Colonic mucosa (tissue), 4 donors: ENCODE results near the gene THSD8. TPM values are rescaled to one million over a fixed set of nuclear protein-coding genes. Genes with fewer than 3 reads are reported as not detected.
A peak's percentile ranks its signal among the peaks of the same experiment; 100 is the strongest.

Experiments
- DNase-seq: peaks from one replicate; pipeline ENCODE4 v3.0.0-alpha.2; 2020
- H3K27ac ChIP-seq: fragments of 200-600 bp; one replicate; pipeline ENCODE4 v1.8.0; 2021
- H3K27me3 ChIP-seq: fragments of 200-600 bp; one replicate; pipeline ENCODE4 v1.8.0; 2021
- H3K36me3 ChIP-seq: fragments of 200-600 bp; one replicate; pipeline ENCODE4 v1.8.0; 2021
- H3K4me1 ChIP-seq: fragments of 200-600 bp; one replicate; pipeline ENCODE4 v1.8.0; 2021; ENCODE audit warnings: mild to moderate bottlenecking
- H3K4me3 ChIP-seq: fragments of 200-600 bp; one replicate; pipeline ENCODE4 v1.8.0; 2021
- H3K9ac ChIP-seq, 2 donors: one replicate each; pipeline ENCODE4 v1.7.0; 2013; ENCODE audit warnings: control low read depth in 2 of 2, low read depth in 2 of 2, low read length in 2 of 2
- H3K9me3 ChIP-seq: fragments of 200-600 bp; one replicate; pipeline ENCODE4 v1.8.0; 2021
- CTCF ChIP-seq: fragments of 200-600 bp; IDR thresholded peaks from one replicate; pipeline ENCODE4 v1.8.0; 2022; ENCODE audit warnings: antibody characterized with exemption, mild to moderate bottlenecking
- intact Hi-C: fragments of 100-400 bp; cut with DNase I; formaldehyde crosslinking; loops from one replicate; pipeline ENCODE4 v1.14.1; 2022
- total RNA-seq, 2 donors: library from RNA; stranded (reverse); fragmentation: NEBNext Ultra II Directional in 1 of 2; extraction: Animal tissue kit (Norgen Biotek cat#: 25700) in 1 of 2; gene quantifications; one replicate each; pipeline ENCODE4 v1.2.1, GENCODE V29; 2021
- donor health status: healthy.
- donor health status: DM: no; HTN: no; CAD: no.
- donor health status: DM: no; HTN: no; CAD: no.

THSD8 gene
- total RNA-seq, 2 donors from 2014 or later: 6.5 to 18.5 TPM

- no peaks in the 10 kb centered on the region for H3K9me3 ChIP-seq
- H3K27me3 ChIP-seq: peaks cover 5% of the 10 kb centered on the region
- DNase-seq: no peak
- TF ChIP-seq CTCF: no peak
- intact Hi-C loops: no loop called here
- H3K4me1 ChIP-seq: peaks cover 5% of the 10 kb centered on the region
- H3K27ac ChIP-seq: no peak overlapping the region
- no peak overlapping the region for H3K9ac ChIP-seq
- no peaks in the 10 kb centered on the region for H3K36me3 ChIP-seq
- no peak overlapping the region for H3K4me3 ChIP-seq
These were observed 19.9 kb downstream of the THSD8 start for GRCh38 chr19:12821761-12822160.

- H3K9ac ChIP-seq: no peak overlapping the region
- H3K27ac ChIP-seq: no peak overlapping the region
- H3K9me3 ChIP-seq: no peaks in the 10 kb centered on the region
- peaks cover 5% of the 10 kb centered on the region for H3K4me1 ChIP-seq
- H3K4me3 ChIP-seq: no peak overlapping the region
- DNase-seq: no peak
- H3K27me3 ChIP-seq: peaks cover 5% of the 10 kb centered on the region
- no peaks in the 10 kb centered on the region for H3K36me3 ChIP-seq
- intact Hi-C loops: no loop called here
- no peak for TF ChIP-seq CTCF
These were observed 23.6 kb downstream of the THSD8 start for GRCh38 chr19:12825254-12826131.

- DNase-seq: peak; percentile 63
- H3K27me3 ChIP-seq: peaks cover 29% of the 10 kb centered on the region
These were observed 26.6 kb downstream of the THSD8 start for GRCh38 chr19:12828494-12828893.

GRCh38 chr19:12833418-12833737, 31.5 kb downstream of the THSD8 start:
- no peak overlapping the region for H3K9ac ChIP-seq
- H3K4me3 ChIP-seq: no peak overlapping the region

More at GRCh38 chr19:12828494-12828893, 26.6 kb downstream of the THSD8 start:
- Histone ChIP-seq H3K36me3 (no peaks in the 10 kb centered on the region), H3K9me3 (no peaks in the 10 kb centered on the region), H3K4me1 (peaks cover 5% of the 10 kb centered on the region), H3K9ac (no peak overlapping the region), H3K4me3 (no peak overlapping the region), H3K27ac (no peak overlapping the region)
- intact Hi-C loops: no loop called here
- TF ChIP-seq CTCF: no peak

More at GRCh38 chr19:12833418-12833737, 31.5 kb downstream of the THSD8 start:
- Histone ChIP-seq H3K27ac (no peak overlapping the region), H3K36me3 (no peaks in the 10 kb centered on the region), H3K4me1 (peaks cover 4% of the 10 kb centered on the region), H3K9me3 (no peaks in the 10 kb centered on the region), H3K27me3 (peaks cover 68% of the 10 kb centered on the region)
- intact Hi-C loops: no loop called here
- no peak for DNase-seq
- TF ChIP-seq CTCF: no peak
